Measurements from ENCODE around the gene PTH1R.

The PTH1R gene

DNA sequence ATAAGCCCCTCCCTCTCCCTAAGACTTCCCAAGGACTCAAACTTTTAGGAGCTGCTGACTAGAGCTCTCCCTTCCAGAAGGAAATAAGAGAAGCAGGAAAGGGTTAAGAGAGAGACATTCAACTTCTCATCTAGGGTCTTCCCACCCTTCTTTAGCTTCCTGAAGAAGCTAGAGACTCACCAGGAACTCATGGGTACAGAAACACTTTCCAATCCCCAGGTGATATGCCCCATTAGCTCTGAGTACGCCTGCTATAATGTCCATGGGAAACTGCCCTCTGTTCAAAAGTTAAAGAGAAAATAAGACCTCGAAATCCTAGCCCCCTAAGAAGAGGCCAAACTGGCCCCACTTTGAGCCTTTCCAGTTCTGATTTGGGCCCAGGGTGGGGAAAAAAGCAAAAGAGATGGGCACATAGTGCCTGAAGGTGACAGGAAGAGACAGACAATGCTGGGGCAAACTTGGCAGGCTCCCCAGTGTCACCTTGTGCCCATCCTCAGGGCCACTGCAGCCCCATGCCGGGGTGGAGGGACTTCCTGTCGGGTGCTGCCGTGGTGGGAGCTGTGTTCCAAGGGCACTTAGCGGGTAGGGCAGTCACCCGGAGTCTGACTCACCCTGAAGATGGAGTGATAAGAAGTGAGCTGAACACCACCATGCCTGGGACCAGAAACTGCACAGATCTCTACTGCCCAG lies 69.5 kb downstream of the PTH1R start:
- peak; percentile 61 to 67 for DNase-seq (ENCODE audit: low read depth in 2 of 2)

- DNase-seq (ENCODE audit: low read depth in 2 of 2): no peak
Observed at GRCh38 chr3:46947546-46947901, 70.0 kb downstream of the PTH1R start.

DNA sequence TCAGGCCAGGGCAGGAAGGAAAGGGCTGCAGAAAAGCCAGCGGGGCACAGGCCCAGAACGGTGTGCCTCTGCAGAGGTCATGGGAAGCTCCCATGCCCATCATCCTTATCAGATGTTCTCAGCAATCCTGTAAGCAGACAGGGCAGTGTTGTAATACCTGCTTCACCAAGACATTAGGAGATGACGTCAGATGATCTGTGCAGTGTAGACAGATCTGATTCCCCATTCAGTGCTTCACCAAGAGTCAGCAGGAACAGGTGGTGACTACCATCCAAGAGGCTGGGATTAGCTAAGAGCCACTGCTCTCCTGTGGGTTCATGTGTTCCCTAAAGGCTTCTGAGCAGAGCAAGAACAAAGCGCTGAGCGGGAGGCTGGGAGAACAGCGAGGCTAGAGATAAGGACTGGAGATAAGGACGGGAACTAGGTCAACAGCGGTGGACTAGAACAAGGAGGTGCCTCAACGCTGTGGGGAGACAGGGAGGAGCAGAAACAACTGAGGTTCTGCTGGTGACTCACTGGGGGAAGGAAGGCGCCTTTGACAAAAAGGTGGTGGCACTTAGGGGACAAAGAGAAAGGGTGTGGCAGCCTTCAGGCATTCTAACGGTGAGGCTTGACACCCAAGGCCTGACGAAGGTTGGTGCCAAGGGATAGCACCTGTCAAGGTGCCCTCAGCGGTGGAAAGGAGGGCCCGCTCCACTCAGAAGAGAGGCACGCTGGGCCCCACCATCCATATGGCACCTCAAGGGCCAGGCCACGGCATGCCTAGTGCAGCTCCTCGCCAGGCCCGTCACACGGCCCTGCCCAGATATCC lies 70.7 kb downstream of the PTH1R start:
- peak; percentile 56 to 60 for DNase-seq (ENCODE audit: low read depth in 2 of 2)

DNA sequence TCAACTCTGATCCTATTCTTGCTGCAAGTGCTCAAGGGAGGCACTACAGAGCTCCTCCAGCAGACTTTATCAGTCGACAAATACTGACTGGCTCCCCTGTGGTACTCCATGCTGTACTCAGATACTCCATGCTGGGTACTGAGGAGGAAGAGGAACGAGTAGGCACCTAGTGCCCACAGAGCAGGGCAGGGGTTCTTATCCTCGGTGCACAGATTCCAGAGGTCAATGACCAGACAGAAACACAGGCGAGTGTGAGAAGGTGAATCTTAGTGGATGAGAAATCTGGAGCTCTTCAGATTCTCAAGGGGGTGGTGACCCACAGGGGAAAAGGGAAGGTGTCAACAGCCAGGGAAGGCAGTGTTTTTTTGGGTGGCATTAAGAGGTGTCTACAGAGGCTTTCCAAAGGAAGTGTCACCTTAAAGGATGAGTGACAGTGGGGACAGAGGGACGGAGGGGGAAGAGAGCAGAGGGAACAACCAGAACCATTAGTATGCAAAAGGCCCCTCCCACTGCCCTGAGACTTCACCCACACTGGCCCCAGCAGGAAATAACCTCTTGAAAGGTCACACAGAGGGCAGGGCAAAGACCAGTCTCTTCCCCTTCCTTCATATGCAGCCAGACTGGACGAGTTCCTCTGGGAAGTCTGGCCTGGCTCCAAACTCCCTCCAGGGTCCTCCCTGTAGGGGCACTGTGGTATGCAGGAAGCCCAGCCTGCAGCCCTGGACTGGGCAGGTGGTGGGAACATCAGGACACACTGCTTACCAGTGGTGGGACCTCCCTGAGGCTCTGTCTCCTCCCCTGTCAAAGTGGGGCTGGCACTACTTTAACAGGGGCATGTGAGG lies 71.5 kb downstream of the PTH1R start:
- no peak for DNase-seq (ENCODE audit: low read depth in 2 of 2)

GRCh38 chr3:46950177-46950576 lies 72.7 kb downstream of the PTH1R start:
- no peak for DNase-seq (ENCODE audit: low read depth in 2 of 2)

GRCh38 chr3:46950650-46951241 lies 73.2 kb downstream of the PTH1R start:
- no peak for DNase-seq (ENCODE audit: low read depth in 2 of 2)

DNA sequence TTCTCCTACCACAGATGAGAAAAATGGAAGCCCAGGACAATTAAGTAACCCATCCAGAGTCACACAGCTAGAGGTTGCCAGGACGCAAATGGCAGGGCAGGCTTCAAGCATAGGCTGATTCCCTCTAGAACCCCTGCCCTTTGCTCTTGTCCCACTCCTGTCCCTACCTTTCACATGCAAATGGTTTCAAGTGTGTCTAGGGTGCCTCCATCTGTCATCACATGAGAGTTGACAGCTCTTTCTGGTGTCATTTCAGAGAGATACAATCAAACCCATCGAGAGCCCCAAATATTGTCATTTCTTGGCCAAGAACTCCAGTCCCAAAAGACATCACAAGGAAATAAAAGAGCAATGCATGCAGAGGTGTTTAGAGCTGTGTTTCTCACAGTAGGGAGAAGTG lies 75.3 kb downstream of the PTH1R start:
- no peak for DNase-seq (ENCODE audit: low read depth in 2 of 2)

Measured in stimulated activated CD8-positive, alpha-beta memory T cell treated with anti-CD3 and anti-CD28 coated beads, Interleukin-7, amount 100 ng/mL, for 4 hours (primary cell).